Activated naive CD4-positive, alpha-beta T cell treated with anti-CD3 and anti-CD28 coated beads for 36 hours (primary cell): ENCODE data around the gene PRKN. TPM values are rescaled to one million over a fixed set of nuclear protein-coding genes. Genes with fewer than 3 reads are reported as not detected.

Experiments used
- CTCF ChIA-PET: fragments of 350-600 bp; sonication (Branson Sonifier 250); formaldehyde crosslinking; loops from one replicate; lab custom pipeline; 2021; ENCODE audit warnings: antibody characterized with exemption; lab: Charles Lee
- DNase-seq: peaks from one replicate; pipeline ENCODE4 v3.0.0-alpha.2; 2020
- H3K27ac Mint-ChIP-seq: one replicate; pipeline ENCODE4 v1.8.0; 2021; ENCODE audit warnings: mild to moderate bottlenecking, mixed read lengths
- H3K27me3 Mint-ChIP-seq: one replicate; pipeline ENCODE4 v1.8.0; 2021; ENCODE audit warnings: low read depth, mixed read lengths
- H3K36me3 Mint-ChIP-seq: one replicate; pipeline ENCODE4 v1.8.0; 2021; ENCODE audit warnings: low read depth, mixed read lengths
- H3K4me1 Mint-ChIP-seq: one replicate; pipeline ENCODE4 v1.8.0; 2021; ENCODE audit warnings: low read depth, mixed read lengths
- H3K4me3 Mint-ChIP-seq: one replicate; pipeline ENCODE4 v1.8.0; 2021; ENCODE audit warnings: mild to moderate bottlenecking, moderate library complexity, mixed read lengths
- H3K9me3 Mint-ChIP-seq: one replicate; pipeline ENCODE4 v1.8.0; 2021; ENCODE audit warnings: mixed read lengths
- intact Hi-C: fragments of 100-400 bp; cut with micrococcal nuclease; formaldehyde crosslinking; loops from one replicate; pipeline ENCODE4 v1.15.1; 2023
- total RNA-seq, 2 experiments: library from RNA; stranded (reverse); gene quantifications; one replicate each; pipeline ENCODE4 v1.2.3, GENCODE V29; 2021

Gene PRKN
- total RNA-seq, 2 experiments from 2014 or later, result 0.33 to 0.72 TPM

GRCh38 chr6:162371121-162371520, 356.4 kb downstream of the PRKN start:
- Mint-ChIP-seq H3K4me3 (no peak overlapping the region), H3K4me1 (no peaks in the 10 kb centered on the region), H3K9me3 (no peaks in the 10 kb centered on the region), H3K27ac (no peak overlapping the region), H3K27me3 (no peaks in the 10 kb centered on the region), H3K36me3 (no peaks in the 10 kb centered on the region)
- DNase-seq, result no peak
- CTCF ChIA-PET, result no interaction called here
- intact Hi-C loops, result no loop called here

GRCh38 chr6:162369091-162369490, 358.5 kb downstream of the PRKN start:
- no peak for DNase-seq
- Mint-ChIP-seq H3K9me3 (no peaks in the 10 kb centered on the region), H3K27me3 (no peaks in the 10 kb centered on the region), H3K4me3 (no peak overlapping the region), H3K27ac (no peak overlapping the region), H3K36me3 (no peaks in the 10 kb centered on the region), H3K4me1 (no peaks in the 10 kb centered on the region)
- CTCF ChIA-PET, result interaction anchor here (0.6 kb wide), 1 partner anchor 855 kb away, joined by 3 read pairs; no protein-coding TSS in a partner anchor
- intact Hi-C loops, result no loop called here

- Mint-ChIP-seq H3K27ac (no peak overlapping the region), H3K36me3 (no peaks in the 10 kb centered on the region), H3K9me3 (no peaks in the 10 kb centered on the region), H3K4me1 (no peaks in the 10 kb centered on the region), H3K4me3 (no peak overlapping the region), H3K27me3 (no peaks in the 10 kb centered on the region)
- no peak for DNase-seq
- intact Hi-C loops, result no loop called here
- CTCF ChIA-PET, result no interaction called here
Measured at GRCh38 chr6:162364488-162364887, 363.1 kb downstream of the PRKN start.

GRCh38 chr6:162363757-162364156, 363.8 kb downstream of the PRKN start:
- H3K27ac Mint-ChIP-seq, result no peak overlapping the region
- CTCF ChIA-PET, result no interaction called here
- H3K36me3 Mint-ChIP-seq, result no peaks in the 10 kb centered on the region
- intact Hi-C loops, result no loop called here
- H3K4me3 Mint-ChIP-seq, result no peak overlapping the region
- H3K27me3 Mint-ChIP-seq, result no peaks in the 10 kb centered on the region
- no peak for DNase-seq
- H3K4me1 Mint-ChIP-seq, result no peaks in the 10 kb centered on the region
- H3K9me3 Mint-ChIP-seq, result no peaks in the 10 kb centered on the region

- intact Hi-C loops, result no loop called here
- DNase-seq, result no peak
- no peaks in the 10 kb centered on the region for H3K4me1 Mint-ChIP-seq
- H3K9me3 Mint-ChIP-seq, result no peaks in the 10 kb centered on the region
- no peak overlapping the region for H3K4me3 Mint-ChIP-seq
- CTCF ChIA-PET, result no interaction called here
- no peak overlapping the region for H3K27ac Mint-ChIP-seq
- H3K27me3 Mint-ChIP-seq, result no peaks in the 10 kb centered on the region
- no peaks in the 10 kb centered on the region for H3K36me3 Mint-ChIP-seq
Measured at GRCh38 chr6:162360901-162361567, 366.5 kb downstream of the PRKN start.

- Mint-ChIP-seq H3K4me1 (no peaks in the 10 kb centered on the region), H3K9me3 (no peaks in the 10 kb centered on the region), H3K36me3 (no peaks in the 10 kb centered on the region), H3K4me3 (no peak overlapping the region), H3K27ac (no peak overlapping the region), H3K27me3 (no peaks in the 10 kb centered on the region)
- DNase-seq, result no peak
- CTCF ChIA-PET, result no interaction called here
- intact Hi-C loops, result loop anchor here (5.0 kb wide), 1 partner anchor 611 kb away; no protein-coding TSS in a partner anchor
Measured at GRCh38 chr6:162358625-162359024, 368.9 kb downstream of the PRKN start.

- no peak overlapping the region for H3K4me3 Mint-ChIP-seq
- no peaks in the 10 kb centered on the region for H3K36me3 Mint-ChIP-seq
- no peaks in the 10 kb centered on the region for H3K4me1 Mint-ChIP-seq
- no peak overlapping the region for H3K27ac Mint-ChIP-seq
- CTCF ChIA-PET, result interaction anchor here (0.6 kb wide), 1 partner anchor 55 kb away, joined by 8 read pairs; no protein-coding TSS in a partner anchor
- intact Hi-C loops, result no loop called here
- H3K27me3 Mint-ChIP-seq, result no peaks in the 10 kb centered on the region
- no peak for DNase-seq
- H3K9me3 Mint-ChIP-seq, result no peaks in the 10 kb centered on the region
Measured at GRCh38 chr6:162345051-162345511, 382.5 kb downstream of the PRKN start.

- CTCF ChIA-PET, result no interaction called here
- intact Hi-C loops, result no loop called here
- no peak for DNase-seq
- Mint-ChIP-seq H3K4me3 (no peak overlapping the region), H3K36me3 (no peaks in the 10 kb centered on the region), H3K9me3 (no peaks in the 10 kb centered on the region), H3K4me1 (no peaks in the 10 kb centered on the region), H3K27me3 (no peaks in the 10 kb centered on the region), H3K27ac (no peak overlapping the region)
Measured at GRCh38 chr6:162344646-162345010, 382.9 kb downstream of the PRKN start.

- no peak overlapping the region for H3K4me3 Mint-ChIP-seq
- H3K4me1 Mint-ChIP-seq, result no peaks in the 10 kb centered on the region
- no peaks in the 10 kb centered on the region for H3K9me3 Mint-ChIP-seq
- no peak overlapping the region for H3K27ac Mint-ChIP-seq
- no peaks in the 10 kb centered on the region for H3K36me3 Mint-ChIP-seq
- H3K27me3 Mint-ChIP-seq, result no peaks in the 10 kb centered on the region
- no peak for DNase-seq
- CTCF ChIA-PET, result no interaction called here
- intact Hi-C loops, result no loop called here
Measured at GRCh38 chr6:162343936-162344645, 383.5 kb downstream of the PRKN start.

- no peaks in the 10 kb centered on the region for H3K36me3 Mint-ChIP-seq
- no peak overlapping the region for H3K4me3 Mint-ChIP-seq
- no peak for DNase-seq
- H3K27me3 Mint-ChIP-seq, result no peaks in the 10 kb centered on the region
- CTCF ChIA-PET, result no interaction called here
- intact Hi-C loops, result no loop called here
- no peak overlapping the region for H3K27ac Mint-ChIP-seq
- no peaks in the 10 kb centered on the region for H3K9me3 Mint-ChIP-seq
- H3K4me1 Mint-ChIP-seq, result no peaks in the 10 kb centered on the region
Measured at GRCh38 chr6:162343198-162343935, 384.2 kb downstream of the PRKN start.

- DNase-seq, result no peak
- Mint-ChIP-seq H3K27me3 (no peaks in the 10 kb centered on the region), H3K4me1 (no peaks in the 10 kb centered on the region), H3K9me3 (no peaks in the 10 kb centered on the region), H3K27ac (no peak overlapping the region), H3K36me3 (peaks cover 2% of the 10 kb centered on the region), H3K4me3 (no peak overlapping the region)
- CTCF ChIA-PET, result no interaction called here
- intact Hi-C loops, result no loop called here
Measured at GRCh38 chr6:162337412-162337811, 390.2 kb downstream of the PRKN start.

- intact Hi-C loops, result no loop called here
- H3K4me3 Mint-ChIP-seq, result no peak overlapping the region
- no peak overlapping the region for H3K27ac Mint-ChIP-seq
- H3K27me3 Mint-ChIP-seq, result no peaks in the 10 kb centered on the region
- CTCF ChIA-PET, result no interaction called here
- DNase-seq, result no peak
- H3K36me3 Mint-ChIP-seq, result peaks cover 2% of the 10 kb centered on the region
- H3K4me1 Mint-ChIP-seq, result no peaks in the 10 kb centered on the region
- H3K9me3 Mint-ChIP-seq, result no peaks in the 10 kb centered on the region
Measured at GRCh38 chr6:162336359-162336758, 391.2 kb downstream of the PRKN start.
